ENCODE measurements around the gene ASCL5.

ASCL5 gene

DNA sequence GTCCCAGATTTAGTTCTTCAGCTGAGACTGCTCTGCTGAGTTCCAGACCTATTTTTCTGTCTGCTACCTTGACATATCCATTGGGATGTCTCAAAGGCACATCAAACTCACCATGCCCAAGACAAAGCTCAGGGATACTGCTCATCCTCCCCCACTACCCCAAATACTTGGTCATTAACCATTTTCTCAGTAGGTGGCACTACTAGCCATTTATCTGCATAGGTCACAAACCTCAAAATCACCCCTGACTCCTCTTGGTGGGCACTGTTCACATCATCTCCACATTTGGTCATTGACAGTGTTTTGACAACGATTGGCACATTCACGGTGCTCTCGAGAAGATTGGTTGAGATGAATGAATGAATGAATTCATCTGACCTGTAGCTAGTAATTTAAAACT is 46.8 kb downstream of the ASCL5 start:
- no peak for FAIRE-seq

DNA sequence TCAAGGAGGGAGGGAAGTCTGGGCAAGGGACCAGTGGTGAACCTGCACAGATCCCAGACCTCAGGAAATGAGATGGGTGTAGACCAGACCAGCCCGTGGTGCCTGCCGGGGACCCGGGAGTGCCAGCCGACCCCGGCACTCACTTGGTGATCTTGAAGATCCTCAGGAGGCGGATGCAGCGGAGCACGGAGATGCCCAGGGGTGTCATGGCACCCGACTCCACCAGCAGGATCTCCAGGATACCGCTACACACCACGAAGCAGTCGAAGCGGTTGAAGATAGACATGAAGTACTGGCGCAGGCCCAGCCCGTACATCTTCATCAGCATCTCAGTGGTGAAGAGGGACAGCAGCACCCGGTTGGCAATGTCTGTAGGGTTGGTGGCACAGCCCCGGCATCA is 49.2 kb downstream of the ASCL5 start:
- no peak for FAIRE-seq

DNA sequence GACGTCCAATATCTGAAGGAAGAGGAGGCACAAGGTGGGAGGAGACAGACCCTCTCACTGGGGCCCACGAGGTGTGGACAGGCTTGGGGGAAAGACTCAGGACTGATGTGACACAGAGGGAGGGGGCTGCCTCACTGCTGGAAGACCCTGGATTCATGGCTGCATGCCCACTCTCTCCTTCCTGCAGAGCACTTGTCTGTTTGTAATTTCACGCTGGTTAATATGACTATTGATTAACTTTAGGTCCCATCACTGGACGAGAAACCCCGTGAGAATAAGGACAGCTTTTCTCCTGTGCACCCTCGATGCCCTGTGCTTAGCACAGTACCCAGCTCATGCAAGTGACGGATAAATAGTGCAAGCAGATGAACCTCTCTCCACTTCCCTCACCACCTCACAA is 49.9 kb downstream of the ASCL5 start:
- FAIRE-seq = no peak

DNA sequence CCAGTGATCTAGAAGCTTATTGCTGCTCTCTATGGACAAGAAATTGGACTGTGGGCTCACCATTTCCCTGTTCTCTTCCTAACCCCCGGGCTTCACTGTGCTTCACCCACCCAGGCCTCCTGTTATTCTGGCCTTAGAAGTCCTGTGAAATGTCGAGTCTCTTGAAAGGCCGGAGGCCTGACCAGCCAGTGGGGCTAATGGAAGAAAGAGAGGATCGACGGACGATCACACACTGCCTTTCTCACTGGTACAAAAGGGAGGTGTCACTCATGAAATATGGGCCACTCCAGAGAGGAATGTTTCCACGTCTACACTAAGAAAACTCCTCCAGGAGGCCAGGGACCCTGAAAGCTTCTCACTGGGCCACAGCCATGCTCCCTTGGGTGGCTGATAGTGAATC is 50.9 kb downstream of the ASCL5 start:
- FAIRE-seq = no peak

DNA sequence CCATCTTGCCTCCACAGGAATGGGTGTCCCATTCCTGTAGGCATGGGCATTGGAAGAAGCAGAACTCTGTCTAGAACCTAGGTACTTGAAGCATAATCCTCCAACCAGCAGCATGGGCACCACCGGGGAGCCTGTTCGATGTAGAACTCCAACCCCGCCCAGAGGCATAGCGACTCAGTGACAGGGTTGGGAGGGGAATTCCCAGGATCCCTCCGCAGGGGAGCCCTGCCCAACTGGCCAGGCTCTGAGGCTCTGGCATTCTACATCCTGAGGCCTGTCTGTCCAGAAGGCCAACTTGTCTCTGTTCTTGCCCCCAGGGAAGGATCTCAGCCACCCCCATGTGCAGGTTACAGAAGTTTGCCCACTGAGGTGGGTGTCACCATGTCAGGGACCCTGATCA is 53.0 kb downstream of the ASCL5 start:
- no peak for FAIRE-seq

DNA sequence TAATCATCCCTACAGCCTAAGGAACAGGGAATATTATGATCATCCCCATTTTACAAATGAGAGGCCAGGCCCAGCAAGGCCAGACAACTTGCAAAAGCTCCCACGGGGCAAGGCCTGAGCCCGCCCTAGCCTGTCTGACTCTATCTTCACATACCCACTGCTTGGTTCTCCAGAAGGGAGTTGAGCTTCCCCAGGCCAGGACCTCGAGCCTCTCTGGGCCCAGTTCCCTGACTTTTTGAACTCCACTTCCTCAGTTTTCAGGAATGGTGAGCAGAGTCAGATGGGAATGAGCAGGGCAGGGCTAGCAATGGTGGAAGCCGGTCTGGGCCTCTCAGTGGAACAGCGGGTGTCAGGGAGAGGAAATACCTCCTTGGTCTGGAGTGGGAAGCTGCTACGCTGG is 54.1 kb downstream of the ASCL5 start:
- no peak for FAIRE-seq

DNA sequence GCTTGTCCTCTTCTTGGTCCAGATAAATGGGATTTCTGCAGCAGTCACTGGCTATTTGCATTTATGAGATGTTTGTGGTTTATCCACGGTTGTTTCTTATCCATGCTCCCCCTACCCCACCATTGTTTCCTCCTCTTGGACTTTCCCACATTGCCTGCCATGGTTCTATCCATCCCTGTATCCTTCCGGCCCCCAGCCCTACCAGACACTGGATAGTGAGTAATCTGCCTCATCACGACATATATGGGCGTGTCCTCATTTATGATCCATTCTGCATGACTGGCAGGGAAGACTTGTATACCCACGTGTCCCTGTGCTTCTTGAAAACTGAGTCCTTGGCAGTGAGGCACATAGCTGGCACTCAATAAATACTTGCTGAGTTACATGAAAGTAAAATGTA is 54.8 kb downstream of the ASCL5 start:
- FAIRE-seq = no peak

DNA sequence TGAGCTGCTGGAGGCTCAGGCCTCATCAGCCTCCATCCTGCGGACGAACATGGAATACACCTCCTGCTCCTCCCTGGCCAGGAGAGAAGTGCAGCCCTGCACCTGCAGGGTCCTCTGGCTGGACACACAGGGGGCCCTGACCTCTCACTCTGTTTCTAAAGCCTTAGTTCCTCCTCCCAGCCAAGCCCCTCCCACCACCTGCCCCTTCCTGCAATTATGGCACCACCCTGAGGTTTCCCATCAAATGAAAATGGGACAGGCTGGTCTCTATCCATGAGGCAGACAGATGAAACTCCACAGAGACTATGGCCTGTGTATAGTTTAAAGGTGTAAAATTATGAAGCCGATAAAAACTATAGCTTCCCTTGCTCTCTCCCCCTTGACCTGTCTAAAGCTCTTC is 57.3 kb downstream of the ASCL5 start:
- FAIRE-seq = no peak

DNA sequence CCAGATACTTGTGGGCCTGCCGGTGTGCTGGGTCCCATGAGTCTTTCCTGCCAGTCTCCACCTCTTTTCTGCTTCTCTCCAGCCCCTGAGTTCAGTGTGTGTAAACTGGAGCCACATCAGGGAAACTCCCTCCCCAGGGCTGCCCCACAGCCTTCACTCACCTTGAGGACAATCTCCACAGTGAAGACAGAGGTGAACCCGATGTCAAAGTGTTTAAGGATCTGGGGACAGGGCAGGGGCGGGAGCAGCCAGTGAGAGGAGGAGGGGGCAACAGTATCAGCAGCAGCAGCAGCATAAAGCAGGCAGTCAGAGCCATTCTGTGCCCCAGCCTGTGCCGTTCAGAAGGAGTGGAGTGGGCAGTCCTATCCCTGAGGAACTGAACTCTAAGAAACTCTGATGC is 58.0 kb downstream of the ASCL5 start:
- FAIRE-seq = no peak

DNA sequence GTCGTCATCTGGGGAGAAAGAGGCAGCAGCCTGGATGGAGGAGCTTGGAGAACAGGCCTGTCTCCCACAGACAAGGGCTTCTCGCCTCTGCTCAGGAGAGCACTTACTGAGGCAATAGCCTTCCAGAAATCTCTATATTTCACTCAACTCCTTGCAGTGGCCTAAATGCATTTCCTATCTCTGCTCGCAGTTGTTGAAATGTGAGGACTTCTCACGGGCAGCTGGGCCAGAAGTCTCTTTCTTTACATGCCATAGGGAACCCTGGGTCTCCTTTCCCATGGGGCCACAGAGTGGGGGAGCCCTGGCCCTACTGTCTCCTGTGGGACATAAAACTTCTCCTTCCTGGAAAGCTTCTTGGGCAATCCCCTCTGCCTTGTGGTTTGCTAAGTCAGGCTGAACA is 60.0 kb downstream of the ASCL5 start:
- no peak for FAIRE-seq

DNA sequence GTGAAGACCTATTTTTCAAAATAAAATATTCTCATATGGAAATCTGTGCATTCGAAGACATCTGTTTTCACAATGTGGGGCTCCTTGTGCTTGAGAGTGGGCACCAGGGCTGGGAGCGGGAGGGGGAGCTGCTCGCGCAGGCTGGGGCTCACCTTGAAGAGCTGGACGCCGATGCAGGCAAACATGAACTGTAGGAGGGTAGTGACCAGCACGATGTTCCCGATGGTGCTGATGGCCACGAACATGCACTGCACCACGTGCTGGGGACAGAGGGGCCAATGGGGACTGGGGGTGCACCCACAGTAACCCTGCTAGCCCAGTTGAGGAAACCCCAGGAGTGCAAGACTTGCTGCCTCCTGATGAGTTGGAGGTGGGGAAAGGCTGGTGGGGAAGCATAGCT is 61.3 kb downstream of the ASCL5 start:
- no peak for FAIRE-seq

DNA sequence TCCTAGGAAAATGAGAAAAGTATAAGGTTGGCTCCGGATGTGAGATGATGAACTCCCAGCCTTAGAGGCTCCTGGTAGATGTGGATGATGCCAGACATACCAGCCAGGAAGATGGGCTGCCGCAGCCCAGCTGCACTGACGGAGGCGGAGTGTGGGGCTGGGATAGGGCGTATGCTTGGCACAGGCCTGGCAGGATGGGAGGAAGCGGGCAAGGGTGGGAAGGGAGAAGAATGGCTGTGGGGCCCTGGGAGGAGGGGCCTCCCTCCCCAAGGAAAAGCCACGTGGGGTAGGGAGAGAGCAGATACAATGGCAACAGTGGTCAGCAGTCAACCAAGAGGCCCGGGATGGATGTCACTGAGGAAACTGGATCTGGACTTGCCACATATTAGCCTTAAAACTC is 62.2 kb downstream of the ASCL5 start:
- no peak for FAIRE-seq

Data from islet of Langerhans (tissue), 1 donor.